Left colon (tissue), 2 donors: Measurements from ENCODE around the gene C16orf54. TPM values are rescaled to one million over a fixed set of nuclear protein-coding genes. Genes with fewer than 3 reads are reported as not detected.
A peak's percentile ranks its signal among the peaks of the same experiment; 100 is the strongest.
"Not testable (repeated sequence)": the region's sequence is repeated elsewhere in the genome, so short reads cannot be mapped to it uniquely, and the experiment has no call there.

ENCODE experiments used
- ATAC-seq: fragments of 200-7000 bp; cut with Tn5 transposase; one replicate; pipeline ENCODE4 v1.9.1; 2020; ENCODE audit warnings: mild to moderate bottlenecking, moderate library complexity
- DNase-seq, 2 donors: peaks; one replicate each; pipeline ENCODE4 v3.0.0-alpha.2; 2020
- intact Hi-C, 2 donors: fragments of 100-400 bp; cut with DNase I in 1 of 2; cut with micrococcal nuclease in 1 of 2; formaldehyde crosslinking; loops; one replicate each; pipeline versions ENCODE4 v1.11.2 to v1.14.0; 2022; cut with DNase I, micrococcal nuclease
- total RNA-seq, 2 donors: library from RNA; stranded (reverse); fragmentation: NEBNext Ultra II Directional; extraction: Animal tissue kit (Norgen Biotek cat#: 25700); gene quantifications; one replicate each; pipeline ENCODE4 v1.2.1, GENCODE V29; 2021
- donor health status: DM: no; HTN: no; CAD: no.
- donor health status: DM: yes; HTN: yes; CAD: no.

The C16orf54 gene
- total RNA-seq, 2 donors from 2014 or later = 1.6 to 3.2 TPM

GRCh38 chr16:29719063-29719462, 26.7 kb downstream of the C16orf54 start:
- intact Hi-C loops = no loop called here
- ATAC-seq = no peak
- no peak for DNase-seq

GRCh38 chr16:29717113-29717512, 28.7 kb downstream of the C16orf54 start:
- intact Hi-C loops = no loop called here
- ATAC-seq = no peak
- no peak for DNase-seq

GRCh38 chr16:29714972-29715371, 30.8 kb downstream of the C16orf54 start:
- intact Hi-C loops = no loop called here
- DNase-seq = no peak
- no peak for ATAC-seq

GRCh38 chr16:29714396-29714795, 31.4 kb downstream of the C16orf54 start:
- no peak for ATAC-seq
- DNase-seq = no peak
- intact Hi-C loops = no loop called here

GRCh38 chr16:29712809-29713208, 33.0 kb downstream of the C16orf54 start:
- ATAC-seq (no peak), DNase-seq (no peak)
- intact Hi-C loops = no loop called here

GRCh38 chr16:29710227-29711219, 35.3 kb downstream of the C16orf54 start:
- ATAC-seq (peak; percentile 99), DNase-seq (no peak)
- intact Hi-C loops = no loop called here

- not testable (repeated sequence) for ATAC-seq, DNase-seq
- intact Hi-C loops = loop anchor here in 1 of 2 donors (10.0 kb wide), 1 partner anchor 135 kb away; no protein-coding TSS in a partner anchor
These were observed 36.1 kb downstream of the C16orf54 start for GRCh38 chr16:29709657-29710056.

- intact Hi-C loops = loop anchor here in 1 of 2 donors (10.0 kb wide), 1 partner anchor 136 kb away; no protein-coding TSS in a partner anchor
- DNase-seq (no peak), ATAC-seq (no peak)
These were observed 36.7 kb downstream of the C16orf54 start for GRCh38 chr16:29708917-29709600.

GRCh38 chr16:29707160-29707559, 38.6 kb downstream of the C16orf54 start:
- intact Hi-C loops = loop anchor here in 1 of 2 donors (10.0 kb wide), 1 partner anchor 138 kb away; no protein-coding TSS in a partner anchor
- DNase-seq, ATAC-seq: not testable (repeated sequence)

GRCh38 chr16:29705030-29705429, 40.8 kb downstream of the C16orf54 start:
- DNase-seq = no peak
- ATAC-seq = no peak
- intact Hi-C loops = loop anchor here in 1 of 2 donors (10.0 kb wide), 1 partner anchor 140 kb away; no protein-coding TSS in a partner anchor

GRCh38 chr16:29702269-29702668, 43.5 kb downstream of the C16orf54 start:
- no peak for DNase-seq
- intact Hi-C loops = loop anchor here (5.0 to 10.0 kb wide), 2 partner anchors 143 to 325 kb away; no protein-coding TSS in a partner anchor
- ATAC-seq = no peak

- ATAC-seq (no peak), DNase-seq (no peak)
- intact Hi-C loops = loop anchor here (5.0 to 10.0 kb wide), 2 partner anchors 144 to 326 kb away; no protein-coding TSS in a partner anchor
These were observed 44.6 kb downstream of the C16orf54 start for GRCh38 chr16:29701214-29701555.

GRCh38 chr16:29700253-29700987, 45.4 kb downstream of the C16orf54 start:
- peak; percentile 90 for ATAC-seq
- intact Hi-C loops = loop anchor here (5.0 to 10.0 kb wide), 2 partner anchors 144 to 327 kb away; no protein-coding TSS in a partner anchor

GRCh38 chr16:29699324-29700219, 46.2 kb downstream of the C16orf54 start:
- peak; percentile 58 for ATAC-seq
- intact Hi-C loops = loop anchor here (5.0 to 10.0 kb wide), 2 partner anchors 145 to 328 kb away; no protein-coding TSS in a partner anchor
- DNase-seq = no peak

More at GRCh38 chr16:29700253-29700987, 45.4 kb downstream of the C16orf54 start:
- DNase-seq = peak; percentile 70 to 81

GRCh38 chr16:29698484-29699323, 47.1 kb downstream of the C16orf54 start:
- no peak for DNase-seq
- no peak for ATAC-seq
- intact Hi-C loops = no loop called here

- DNase-seq = no peak
- ATAC-seq = no peak
- intact Hi-C loops = no loop called here
These were observed 47.7 kb downstream of the C16orf54 start for GRCh38 chr16:29698042-29698441.

GRCh38 chr16:29697391-29697790, 48.4 kb downstream of the C16orf54 start:
- intact Hi-C loops = no loop called here
- ATAC-seq = no peak
- DNase-seq = no peak
